ENCODE measurements around the gene TKTL1.

The TKTL1 gene

DNA sequence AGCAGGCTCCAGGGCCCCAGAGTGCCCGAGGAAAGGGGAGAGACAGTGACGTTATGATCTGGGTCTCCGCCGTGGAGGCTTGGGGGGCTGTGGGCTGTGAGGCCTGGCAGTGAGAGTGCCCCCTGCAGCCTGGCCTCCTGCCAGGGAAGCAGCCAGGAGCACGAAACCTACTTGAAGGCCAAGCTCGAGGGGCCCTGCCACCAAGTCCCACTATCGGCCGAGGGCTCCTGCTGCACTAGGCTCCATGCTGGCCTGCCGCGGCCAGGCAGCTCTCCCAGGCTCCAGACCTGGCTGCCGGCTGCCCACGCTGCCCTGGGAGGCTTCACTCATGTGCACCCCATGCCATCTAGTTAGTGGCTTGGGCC is 60.2 kb downstream of the TKTL1 start:
- TF ChIP-seq, protein P1, sequence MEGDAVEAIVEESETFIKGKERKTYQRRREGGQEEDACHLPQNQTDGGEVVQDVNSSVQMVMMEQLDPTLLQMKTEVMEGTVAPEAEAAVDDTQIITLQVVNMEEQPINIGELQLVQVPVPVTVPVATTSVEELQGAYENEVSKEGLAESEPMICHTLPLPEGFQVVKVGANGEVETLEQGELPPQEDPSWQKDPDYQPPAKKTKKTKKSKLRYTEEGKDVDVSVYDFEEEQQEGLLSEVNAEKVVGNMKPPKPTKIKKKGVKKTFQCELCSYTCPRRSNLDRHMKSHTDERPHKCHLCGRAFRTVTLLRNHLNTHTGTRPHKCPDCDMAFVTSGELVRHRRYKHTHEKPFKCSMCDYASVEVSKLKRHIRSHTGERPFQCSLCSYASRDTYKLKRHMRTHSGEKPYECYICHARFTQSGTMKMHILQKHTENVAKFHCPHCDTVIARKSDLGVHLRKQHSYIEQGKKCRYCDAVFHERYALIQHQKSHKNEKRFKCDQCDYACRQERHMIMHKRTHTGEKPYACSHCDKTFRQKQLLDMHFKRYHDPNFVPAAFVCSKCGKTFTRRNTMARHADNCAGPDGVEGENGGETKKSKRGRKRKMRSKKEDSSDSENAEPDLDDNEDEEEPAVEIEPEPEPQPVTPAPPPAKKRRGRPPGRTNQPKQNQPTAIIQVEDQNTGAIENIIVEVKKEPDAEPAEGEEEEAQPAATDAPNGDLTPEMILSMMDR (IDR thresholded peaks at IDR 0.05; ENCODE audit: low read depth, low read length), result no peak; the same call in 1 of the 2 replicates
- DNase-seq (ENCODE audit: extremely low read depth, low read depth), result no peak

DNA sequence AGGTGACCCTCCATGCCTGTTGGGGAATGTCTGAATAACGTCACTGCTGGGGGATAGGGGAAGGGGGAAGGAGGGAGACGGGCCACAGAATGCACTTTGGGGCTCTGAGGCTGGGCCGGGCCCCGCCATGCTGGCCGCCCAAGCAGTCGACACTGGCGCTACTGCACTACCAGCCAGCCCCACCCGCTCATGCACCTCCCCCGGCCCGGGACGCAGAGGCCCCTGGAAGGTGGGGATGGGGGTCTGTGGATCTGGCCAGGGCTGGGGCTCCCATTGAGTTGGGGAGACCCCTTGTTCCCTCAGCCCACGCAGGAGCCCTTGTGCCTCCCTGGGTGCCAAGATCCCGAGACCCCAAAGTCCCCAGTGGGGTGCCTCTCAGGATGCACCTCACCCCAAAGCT is 61.0 kb downstream of the TKTL1 start:
- TF ChIP-seq, protein P1 (IDR thresholded peaks at IDR 0.05; ENCODE audit: low read depth, low read length), result no peak
- DNase-seq (ENCODE audit: extremely low read depth, low read depth), result no peak

DNA sequence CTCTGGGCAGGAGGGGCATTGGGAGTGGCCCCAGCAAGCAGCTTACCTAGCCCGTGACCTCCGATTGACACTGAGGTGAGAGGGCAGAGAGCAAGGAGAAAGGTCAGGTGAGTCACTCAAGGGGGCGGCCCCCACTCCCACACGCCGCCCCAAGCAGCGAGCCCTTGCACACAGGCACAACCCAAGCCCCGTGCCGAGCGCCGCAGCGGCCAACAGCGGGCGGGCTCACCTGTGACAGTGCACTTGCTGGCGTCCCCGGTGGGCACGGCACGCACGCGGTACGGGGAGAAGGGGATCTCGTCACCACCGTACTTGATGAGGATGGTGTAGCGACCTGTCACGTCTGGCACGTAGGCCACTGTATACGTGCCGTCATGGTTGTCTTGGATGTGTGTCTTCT is 61.6 kb downstream of the TKTL1 start:
- TF ChIP-seq, protein P1 (IDR thresholded peaks at IDR 0.05; ENCODE audit: low read depth, low read length), result no peak

DNA sequence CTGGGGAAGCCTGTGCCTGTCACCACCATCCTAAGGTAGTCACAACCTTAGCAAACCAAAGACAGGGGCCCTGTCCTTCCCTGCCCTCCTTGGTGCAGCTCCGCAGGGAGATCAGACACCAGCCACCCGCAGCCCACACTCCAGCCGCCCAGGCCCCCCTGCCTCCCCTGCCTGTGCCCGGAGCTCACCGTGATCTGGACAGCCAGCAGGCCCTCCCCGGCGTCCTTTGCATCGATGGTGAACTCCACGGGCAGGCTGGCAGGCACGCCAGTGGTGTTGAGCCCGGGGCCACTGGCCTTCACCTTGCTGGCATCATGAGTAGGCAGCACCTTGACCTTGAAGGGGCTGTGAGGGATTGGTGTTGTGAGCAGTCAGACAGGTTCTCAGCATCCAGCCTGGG is 62.4 kb downstream of the TKTL1 start:
- TF ChIP-seq, protein P1 (IDR thresholded peaks at IDR 0.05; ENCODE audit: low read depth, low read length), result no peak
- DNase-seq (ENCODE audit: extremely low read depth, low read depth), result no peak

More for the DNA sequence above, 61.6 kb downstream of the TKTL1 start:
- no peak for DNase-seq (ENCODE audit: extremely low read depth, low read depth)

DNA sequence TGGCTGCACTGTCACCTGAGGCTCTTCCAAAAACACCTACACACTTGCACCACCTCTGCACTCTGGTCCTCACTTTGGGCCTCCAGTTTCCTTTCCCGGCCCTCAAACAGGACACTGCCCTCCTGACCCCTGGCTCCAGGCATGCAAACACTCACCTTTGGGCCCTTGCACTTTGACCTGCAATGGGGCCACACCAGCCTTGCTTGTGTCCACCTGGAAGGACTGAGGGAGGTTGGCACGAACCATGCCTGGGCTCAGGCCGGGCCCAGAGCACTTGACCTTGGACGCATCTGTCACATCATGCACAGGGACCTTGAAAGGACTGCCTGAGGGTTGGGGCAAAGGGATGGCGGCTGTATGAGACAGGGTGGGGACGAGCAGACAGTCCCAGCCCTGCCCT is 63.2 kb downstream of the TKTL1 start:
- DNase-seq (ENCODE audit: extremely low read depth, low read depth), result no peak
- TF ChIP-seq, protein P1 (IDR thresholded peaks at IDR 0.05; ENCODE audit: low read depth, low read length), result no peak

DNA sequence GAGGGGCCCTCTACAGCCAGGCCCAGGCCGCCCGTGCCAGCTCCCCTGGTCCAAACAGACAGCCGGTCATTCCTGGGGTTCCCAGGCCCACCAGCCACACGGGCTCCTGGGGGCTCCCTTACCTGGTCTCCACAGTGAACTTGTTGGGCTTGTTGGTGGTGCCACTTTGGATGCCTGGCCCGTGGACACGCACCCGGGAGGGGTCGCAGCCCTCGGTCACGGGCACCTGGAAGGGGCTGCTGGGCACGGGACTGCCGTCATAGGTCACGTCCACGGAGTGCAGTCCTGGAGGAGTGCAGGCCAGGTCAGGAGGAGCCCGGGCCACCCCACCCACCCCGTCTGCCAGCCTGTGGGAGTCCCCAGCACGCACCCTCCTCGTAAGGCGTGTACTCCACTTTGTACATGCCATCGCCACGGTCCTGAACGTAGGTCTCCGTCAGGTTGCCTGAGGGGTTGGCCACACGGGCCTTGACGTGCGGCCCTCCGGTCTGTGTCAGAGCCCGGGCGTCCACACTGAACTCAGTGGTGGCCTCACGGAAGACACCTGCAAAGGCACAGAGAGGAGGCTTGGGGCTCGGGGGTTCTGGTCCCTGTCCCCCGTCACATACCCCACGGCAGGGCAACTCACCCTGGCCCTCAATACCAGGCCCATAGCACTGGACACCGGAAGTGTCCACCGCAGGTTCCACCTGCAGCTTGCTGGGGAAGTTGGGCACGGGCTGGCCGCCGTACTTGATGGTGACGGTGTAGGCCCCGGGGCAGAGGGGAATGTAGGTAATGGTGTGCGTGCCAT is 64.0 kb downstream of the TKTL1 start:
- DNase-seq (ENCODE audit: extremely low read depth, low read depth), result no peak
- TF ChIP-seq, protein P1 (IDR thresholded peaks at IDR 0.05; ENCODE audit: low read depth, low read length), result no peak

DNA sequence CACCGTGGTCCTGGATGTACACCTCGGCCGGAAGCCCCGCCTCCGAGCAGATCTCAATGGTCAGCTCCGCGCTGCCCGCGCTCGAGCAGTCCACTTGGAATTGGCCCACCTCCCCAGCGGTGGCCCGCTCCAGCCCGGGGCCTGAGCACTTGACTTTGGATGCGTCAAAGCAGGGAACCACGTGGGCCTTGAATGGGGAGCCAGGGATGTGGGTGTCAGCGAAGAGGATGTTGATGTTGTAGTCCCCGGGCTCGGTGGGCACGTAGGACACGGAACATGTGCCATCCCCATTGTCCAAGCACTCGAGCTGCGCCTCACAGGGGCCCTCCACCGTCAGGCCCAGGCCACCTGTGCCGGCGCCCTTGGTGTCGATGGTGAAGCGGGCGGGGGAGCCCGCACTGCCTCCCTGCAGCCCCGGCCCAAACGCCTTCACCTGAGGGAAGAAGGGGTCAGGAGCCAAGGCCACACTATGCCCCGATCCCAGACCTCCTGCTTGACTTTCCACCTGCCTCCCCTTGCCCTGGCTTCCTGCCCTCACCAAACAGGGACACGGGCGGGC is 64.6 kb downstream of the TKTL1 start:
- TF ChIP-seq, protein P1 (IDR thresholded peaks at IDR 0.05; ENCODE audit: low read depth, low read length), result no peak

More for the DNA sequence above, 64.6 kb downstream of the TKTL1 start:
- DNase-seq (ENCODE audit: extremely low read depth, low read depth), result no peak

Measured in AG09319 (cell line).